ENCODE data around the gene CFAP45.

DNA sequence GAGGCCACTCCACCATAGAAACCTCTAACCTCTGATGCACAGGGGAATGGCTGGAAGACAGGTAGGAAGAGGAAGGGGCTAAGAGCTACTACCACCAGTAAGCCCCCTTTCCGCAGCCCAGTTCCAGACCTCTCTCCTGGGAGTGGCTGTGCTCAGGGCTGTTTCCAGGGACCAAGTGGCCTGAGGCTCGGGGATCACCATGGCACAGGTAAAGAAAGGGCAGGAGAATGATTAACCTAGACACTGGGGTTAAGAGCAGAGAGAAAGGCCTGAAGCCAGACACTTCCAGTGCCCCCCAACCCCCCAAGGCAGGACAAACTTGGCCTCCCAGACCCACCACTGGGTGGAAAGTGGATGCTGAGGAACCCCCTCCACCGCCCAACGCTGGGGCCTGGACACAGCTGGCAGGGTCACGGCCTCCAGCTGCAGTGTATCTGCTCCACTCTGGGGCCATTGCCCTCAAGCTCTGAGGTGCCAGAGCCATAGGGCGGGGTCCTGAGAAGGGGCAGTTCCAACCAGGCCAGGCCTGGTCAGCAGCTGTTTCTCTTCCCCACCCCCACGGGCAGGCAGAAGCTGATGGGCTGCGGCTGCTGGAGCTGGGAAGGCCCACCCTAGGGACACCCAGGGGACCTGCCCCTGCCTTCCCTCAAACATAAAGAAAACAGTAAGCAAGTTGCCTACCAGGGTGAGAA, 22.7 kb upstream of the CFAP45 start:
- TF ChIP-seq ZNF274 (IDR thresholded peaks at IDR 0.05; ENCODE audit: low read depth, low read length), result no peak
- no peak for TF ChIP-seq YY1 (IDR thresholded peaks at IDR 0.05; ENCODE audit: insufficient read depth, insufficient read length)
